Mammary epithelial cell (primary cell): ENCODE measurements around the gene CDCA7L.
A peak's percentile ranks its signal among the peaks of the same experiment; 100 is the strongest.

Source experiments
- CTCF ChIP-seq, 2 donors: IDR thresholded peaks in 1 of 2; conservative IDR thresholded peaks in 1 of 2; 2 replicates each; pipeline ENCODE4 v1.5.1; 2011 to 2012; ENCODE audit warnings: inconsistent platforms in 2 of 2, low read length in 2 of 2, mild to moderate bottlenecking in 2 of 2, control low read depth in 1 of 2, low read depth in 1 of 2; ENCODE audit not compliant: insufficient read depth in 1 of 2; ENCODE audit errors: extremely low read depth in 1 of 2
- EZH2 ChIP-seq: IDR thresholded peaks from 2 replicates; pipeline ENCODE4 v1.6.1; 2012; ENCODE audit warnings: low read length, inconsistent platforms, borderline replicate concordance

DNA sequence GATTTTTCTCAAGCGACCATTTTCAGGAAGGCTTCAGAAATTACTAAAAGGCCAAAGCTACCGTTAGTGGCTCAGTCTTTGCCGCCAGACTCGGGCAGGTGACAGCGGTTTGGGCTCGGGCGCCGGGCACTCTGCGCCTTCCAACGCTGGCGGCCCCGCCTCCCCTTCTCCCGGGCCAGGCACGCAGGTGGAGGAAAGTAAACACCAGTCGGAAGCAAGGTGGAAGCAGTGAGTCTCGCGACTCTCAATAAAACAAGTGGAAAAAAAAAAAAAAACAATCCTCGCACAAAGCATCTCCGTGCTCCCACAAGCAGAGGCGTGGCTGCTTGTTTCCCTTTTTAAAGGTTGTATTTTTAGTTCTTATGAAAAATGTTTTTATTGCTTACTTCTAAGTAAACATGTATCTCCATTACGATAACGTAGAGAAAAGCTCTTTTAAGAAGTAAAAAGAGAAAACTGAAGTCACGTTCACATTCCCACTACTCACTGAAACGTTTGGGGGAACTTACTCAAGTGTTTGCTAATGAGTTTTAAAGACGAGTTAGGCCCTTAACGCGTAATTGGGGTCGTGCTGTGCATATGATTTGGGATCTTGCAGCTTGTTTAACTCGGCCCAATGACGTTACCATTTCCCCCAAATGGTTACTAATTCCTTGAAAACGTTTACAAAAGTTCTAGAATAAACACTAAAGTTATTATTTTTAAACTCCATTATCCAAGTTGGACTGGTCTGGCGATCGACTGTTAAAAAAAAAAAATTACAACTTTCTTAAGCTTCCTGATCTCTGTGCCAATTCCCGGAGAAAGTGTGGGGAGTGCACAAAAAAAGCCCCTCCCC lies 864 bp downstream of the CDCA7L start:
- TF ChIP-seq CTCF (conservative IDR thresholded peaks at IDR 0.05 in 1 of 2, IDR thresholded peaks at IDR 0.05 in 1 of 2; ENCODE audit: extremely low read depth in 1 of 2, insufficient read depth in 1 of 2, low read depth in 1 of 2, low read length in 2 of 2) (peak in 1 of 2 donors; percentile 16), EZH2 (no peak)
